ENCODE results near the gene SHISA5.

Gene SHISA5

GRCh38 chr3:48459773-48460516, 44.0 kb downstream of the SHISA5 start:
- DNase-seq (ENCODE audit: low read depth) = no peak

- no peak for DNase-seq (ENCODE audit: low read depth)
Measured at GRCh38 chr3:48459331-48459730, 44.6 kb downstream of the SHISA5 start.

GRCh38 chr3:48456456-48456855, 47.5 kb downstream of the SHISA5 start:
- DNase-seq (ENCODE audit: low read depth) = no peak

GRCh38 chr3:48451270-48451669, 52.7 kb downstream of the SHISA5 start:
- no peak for DNase-seq (ENCODE audit: low read depth)

GRCh38 chr3:48446425-48447193, 57.4 kb downstream of the SHISA5 start, which contains the start of gene ATRIP:
Gene ATRIP, plus strand, starts transcription at chr3:48446737. Its CDS starts 109 bp downstream, at chr3:48446846.
- peak; percentile 81 for DNase-seq (ENCODE audit: low read depth)

GRCh38 chr3:48446043-48446424, 57.9 kb downstream of the SHISA5 start:
- DNase-seq (ENCODE audit: low read depth) = no peak

- DNase-seq (ENCODE audit: low read depth) = no peak
Measured at GRCh38 chr3:48445277-48445882, 58.6 kb downstream of the SHISA5 start.

- DNase-seq (ENCODE audit: low read depth) = no peak
Measured at GRCh38 chr3:48441940-48442339, 62.0 kb downstream of the SHISA5 start.

- DNase-seq (ENCODE audit: low read depth) = no peak
Measured at GRCh38 chr3:48440590-48440958, 63.4 kb downstream of the SHISA5 start.

- DNase-seq (ENCODE audit: low read depth) = peak; percentile 92
Measured at GRCh38 chr3:48439820-48440589, 64.0 kb downstream of the SHISA5 start, which contains the start of the genes CCDC51 and TMA7. Gene CCDC51, minus strand, starts transcription at chr3:48440119. Its CDS starts 4,991 bp downstream, at chr3:48435128. Gene TMA7, plus strand, starts transcription at chr3:48440257. Its CDS starts 40 bp downstream, at chr3:48440297.

- DNase-seq (ENCODE audit: low read depth) = no peak
Measured at GRCh38 chr3:48437812-48438211, 66.2 kb downstream of the SHISA5 start.

- DNase-seq (ENCODE audit: low read depth) = no peak
Measured at GRCh38 chr3:48436855-48437254, 67.1 kb downstream of the SHISA5 start.

GRCh38 chr3:48436477-48436787, 67.5 kb downstream of the SHISA5 start:
- DNase-seq (ENCODE audit: low read depth) = no peak

- DNase-seq (ENCODE audit: low read depth) = peak; percentile 69
Measured at GRCh38 chr3:48435774-48436476, 68.0 kb downstream of the SHISA5 start.

GRCh38 chr3:48435223-48435595, 68.8 kb downstream of the SHISA5 start:
- DNase-seq (ENCODE audit: low read depth) = no peak

GRCh38 chr3:48434591-48435222, 69.3 kb downstream of the SHISA5 start:
- DNase-seq (ENCODE audit: low read depth) = no peak

- DNase-seq (ENCODE audit: low read depth) = no peak
Measured at GRCh38 chr3:48433472-48434118, 70.4 kb downstream of the SHISA5 start.

- no peak for DNase-seq (ENCODE audit: low read depth)
Measured at GRCh38 chr3:48432411-48433371, 71.3 kb downstream of the SHISA5 start.

Data from fibroblast of gingiva (primary cell).